Naive thymus-derived CD4-positive, alpha-beta T cell (primary cell): ENCODE measurements around the gene NTNG1. TPM values are rescaled to one million over a fixed set of nuclear protein-coding genes. Genes with fewer than 3 reads are reported as not detected.

ENCODE experiments used
- ATAC-seq: fragments of 150-1000 bp; cut with Tn5 transposase; 2 replicates; pipeline ENCODE4 v1.10.0; 2021; ENCODE audit warnings: mild to moderate bottlenecking, moderate library complexity
- CTCF ChIA-PET: fragments of 350-600 bp; sonication (Branson Sonifier 250); formaldehyde crosslinking; loops from one replicate; lab custom pipeline; 2021; ENCODE audit warnings: antibody characterized with exemption; lab: Charles Lee
- POLR2A ChIA-PET: fragments of 350-600 bp; sonication (Branson Sonifier 250); formaldehyde crosslinking; loops from one replicate; lab custom pipeline; 2021; ENCODE audit warnings: antibody characterized with exemption, inconsistent platforms; lab: Charles Lee
- DNase-seq, 9 donors: peaks; one replicate each; pipeline versions ENCODE4 v3.0.0 to v3.0.0-alpha.2; 2020 to 2022; ENCODE audit warnings: mixed read lengths in 1 of 9
- H3K27ac ChIP-seq: one replicate; pipeline ENCODE4 v1.7.0; 2013; ENCODE audit warnings: mild to moderate bottlenecking, low read depth, low read length, moderate library complexity
- H3K27me3 ChIP-seq, 2 donors: one replicate each; pipeline ENCODE4 v1.7.0; 2013; ENCODE audit warnings: low read length in 2 of 2, mild to moderate bottlenecking in 2 of 2, moderate library complexity in 2 of 2; ENCODE audit not compliant: control insufficient read depth in 2 of 2, insufficient read depth in 2 of 2
- H3K36me3 ChIP-seq, 3 experiments: 1 replicate in 2 of 3; 2 replicates in 1 of 3; pipeline ENCODE4 v1.7.0; 2013; ENCODE audit warnings: low read length in 3 of 3, mild to moderate bottlenecking in 3 of 3, moderate library complexity in 1 of 3; ENCODE audit not compliant: insufficient read depth in 3 of 3, control insufficient read depth in 2 of 3
- H3K4me1 ChIP-seq, 2 donors: one replicate each; pipeline ENCODE4 v1.7.0; 2013; ENCODE audit warnings: low read length in 2 of 2, mild to moderate bottlenecking in 2 of 2, moderate library complexity in 1 of 2; ENCODE audit not compliant: control insufficient read depth in 2 of 2, insufficient read depth in 2 of 2
- H3K4me3 ChIP-seq: 2 replicates; pipeline ENCODE4 v1.7.0; 2013; ENCODE audit warnings: mild to moderate bottlenecking, low read length
- H3K9me3 ChIP-seq, 3 experiments: 1 replicate in 2 of 3; 2 replicates in 1 of 3; pipeline ENCODE4 v1.7.0; 2013; ENCODE audit warnings: low read length in 3 of 3; ENCODE audit not compliant: control insufficient read depth in 2 of 3
- H3K27ac Mint-ChIP-seq, 9 donors: one replicate each; pipeline ENCODE4 v1.8.0; 2020 to 2022; ENCODE audit warnings: mixed read lengths in 9 of 9, mild to moderate bottlenecking in 8 of 9, moderate library complexity in 5 of 9, inconsistent platforms in 2 of 9
- H3K27me3 Mint-ChIP-seq, 5 donors: one replicate each; pipeline ENCODE4 v1.8.0; 2021 to 2022; ENCODE audit warnings: mixed read lengths in 5 of 5, mild to moderate bottlenecking in 1 of 5
- H3K36me3 Mint-ChIP-seq, 5 donors: one replicate each; pipeline ENCODE4 v1.8.0; 2020 to 2022; ENCODE audit warnings: mixed read lengths in 5 of 5, mild to moderate bottlenecking in 3 of 5, inconsistent platforms in 1 of 5
- H3K4me1 Mint-ChIP-seq, 7 donors: one replicate each; pipeline ENCODE4 v1.8.0; 2020 to 2022; ENCODE audit warnings: mixed read lengths in 7 of 7, mild to moderate bottlenecking in 3 of 7, inconsistent platforms in 1 of 7
- H3K4me3 Mint-ChIP-seq, 10 donors: one replicate each; pipeline ENCODE4 v1.8.0; 2020 to 2022; ENCODE audit warnings: mild to moderate bottlenecking in 10 of 10, mixed read lengths in 10 of 10, moderate library complexity in 6 of 10, inconsistent platforms in 2 of 10
- H3K9me3 Mint-ChIP-seq, 11 donors: one replicate each; pipeline ENCODE4 v1.8.0; 2020 to 2022; ENCODE audit warnings: mixed read lengths in 11 of 11, mild to moderate bottlenecking in 4 of 11, inconsistent platforms in 1 of 11, moderate library complexity in 1 of 11
- intact Hi-C, 2 donors: fragments of 100-400 bp; cut with micrococcal nuclease; formaldehyde crosslinking; loops; one replicate each; pipeline ENCODE4 v1.15.1; 2023
- polyA plus RNA-seq, 2 donors: library from polyadenylated mRNA; unstranded; fragments of 300-500 nt; fragmentation: Illumina TruSeq; gene quantifications; one replicate each; pipeline ENCODE4 v1.2.3, GENCODE V29; 2021
- total RNA-seq, 6 experiments: library from RNA in 5 of 6; stranded (reverse) in 5 of 6; gene quantifications; 1 replicate in 5 of 6; 2 replicates in 1 of 6; pipeline ENCODE4 v1.2.3 and lab custom pipeline; 2021 to 2026

The NTNG1 gene
- total and polyA plus RNA-seq, 7 experiments from 2014 or later, result not detected

DNA sequence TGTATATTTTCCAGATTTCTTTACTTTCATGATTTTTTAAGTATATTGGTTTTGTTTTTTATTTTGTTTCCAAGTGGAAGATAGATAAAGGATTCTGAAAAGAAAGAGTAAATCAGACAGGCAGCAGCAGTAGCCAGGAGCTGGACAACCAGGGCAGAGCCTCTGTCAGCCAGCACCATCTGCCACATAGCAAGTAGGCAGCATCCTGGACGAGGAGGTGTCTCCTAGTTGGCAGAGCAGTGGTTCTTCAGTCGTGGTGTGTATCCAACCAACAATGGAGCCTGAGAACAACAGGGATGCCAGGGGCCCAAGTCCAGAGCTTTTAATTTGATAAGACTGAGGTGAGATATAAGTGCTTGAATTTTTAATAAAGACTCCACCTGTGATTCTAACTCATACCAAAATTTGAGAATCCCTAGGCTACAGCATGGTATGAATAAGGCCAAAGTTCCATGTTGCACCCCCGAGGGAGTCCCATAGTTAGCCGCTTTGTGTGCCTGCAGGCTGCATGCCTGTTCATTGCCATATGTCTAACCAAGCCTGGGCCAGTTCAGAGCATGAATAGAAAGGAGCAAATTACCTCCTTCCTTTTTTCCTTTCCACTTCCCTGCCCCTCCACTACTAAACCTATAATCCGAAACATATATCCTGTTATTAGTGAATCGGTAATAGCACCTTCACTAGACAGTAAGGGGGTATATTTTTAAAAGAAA, 153.2 kb downstream of the NTNG1 start:
- intact Hi-C loops, result no loop called here
- Histone ChIP-seq H3K9me3 (no peaks in the 10 kb centered on the region), H3K27me3 (no peaks in the 10 kb centered on the region), H3K27ac (no peak overlapping the region), H3K4me1 (no peaks in the 10 kb centered on the region), H3K4me3 (no peak overlapping the region), H3K36me3 (no peaks in the 10 kb centered on the region)
- DNase-seq, result no peak
- ChIA-PET POLR2A (no interaction called here), CTCF (no interaction called here)
- peaks cover 0 to 1% (median 0%) of the 10 kb centered on the region in 11 donors for H3K9me3 Mint-ChIP-seq
- H3K4me3 Mint-ChIP-seq, result no peak overlapping the region
- no peak for ATAC-seq
- H3K4me1 Mint-ChIP-seq, result no peaks in the 10 kb centered on the region
- no peaks in the 10 kb centered on the region for H3K36me3 Mint-ChIP-seq
- no peak overlapping the region for H3K27ac Mint-ChIP-seq
- H3K27me3 Mint-ChIP-seq, result peaks cover 0 to 4% (median 0%) of the 10 kb centered on the region in 5 donors

DNA sequence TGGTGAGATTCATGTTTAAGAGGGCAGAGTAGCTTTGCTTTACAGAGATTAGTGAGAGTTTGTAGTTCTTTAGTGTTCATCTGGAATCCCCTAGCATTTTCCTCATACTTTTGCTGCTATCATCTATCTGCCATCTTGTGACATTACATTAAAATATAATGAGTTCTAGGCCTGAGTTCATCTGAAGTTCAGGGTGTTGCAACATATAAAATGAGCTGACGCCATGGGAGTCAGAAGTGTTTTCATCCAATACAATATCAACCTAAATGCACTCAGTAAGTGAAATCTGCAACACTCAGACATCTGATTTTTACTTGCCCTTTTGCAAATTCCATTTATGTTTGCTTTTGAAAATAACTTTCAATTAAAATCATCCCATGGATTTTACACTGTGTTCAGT, 153.8 kb downstream of the NTNG1 start:
- no peak overlapping the region for H3K4me3 ChIP-seq
- intact Hi-C loops, result no loop called here
- Mint-ChIP-seq H3K36me3 (no peaks in the 10 kb centered on the region), H3K9me3 (peaks cover 0 to 1% (median 0%) of the 10 kb centered on the region in 11 donors), H3K27ac (no peak overlapping the region), H3K4me3 (no peak overlapping the region), H3K27me3 (peaks cover 0 to 4% (median 0%) of the 10 kb centered on the region in 5 donors), H3K4me1 (no peaks in the 10 kb centered on the region)
- no peaks in the 10 kb centered on the region for H3K36me3 ChIP-seq
- ChIA-PET POLR2A (no interaction called here), CTCF (interaction anchor here (0.6 kb wide), 1 partner anchor 118 kb away, joined by 6 read pairs; no protein-coding TSS in a partner anchor)
- H3K27me3 ChIP-seq, result no peaks in the 10 kb centered on the region
- ATAC-seq (no peak), DNase-seq (no peak)
- no peak overlapping the region for H3K27ac ChIP-seq
- H3K4me1 ChIP-seq, result no peaks in the 10 kb centered on the region
- no peaks in the 10 kb centered on the region for H3K9me3 ChIP-seq

DNA sequence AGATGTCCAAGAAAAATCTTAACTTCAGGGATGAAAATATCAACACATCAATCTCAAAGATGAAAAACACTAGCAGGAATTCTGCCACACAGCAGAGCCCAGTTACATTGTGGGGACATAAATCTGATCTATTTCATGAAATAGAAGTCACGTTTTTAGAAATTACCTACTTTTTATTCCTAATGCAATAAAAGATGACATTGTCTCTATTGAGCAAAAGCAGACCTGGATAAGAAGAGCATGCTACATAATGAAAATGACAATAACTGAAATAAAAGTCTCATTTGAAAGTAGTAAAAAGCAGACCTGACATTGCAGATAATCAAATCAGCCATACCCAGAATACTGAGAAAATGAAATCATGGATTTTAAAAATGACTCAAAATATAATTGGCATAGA, 156.8 kb downstream of the NTNG1 start:
- Histone ChIP-seq H3K27me3 (no peaks in the 10 kb centered on the region), H3K4me3 (no peak overlapping the region), H3K9me3 (no peaks in the 10 kb centered on the region), H3K27ac (no peak overlapping the region), H3K4me1 (no peaks in the 10 kb centered on the region), H3K36me3 (no peaks in the 10 kb centered on the region)
- peaks cover 0 to 3% (median 0%) of the 10 kb centered on the region in 5 donors for H3K27me3 Mint-ChIP-seq
- no peak overlapping the region for H3K4me3 Mint-ChIP-seq
- CTCF ChIA-PET, result no interaction called here
- POLR2A ChIA-PET, result no interaction called here
- DNase-seq, result no peak
- no peaks in the 10 kb centered on the region for H3K36me3 Mint-ChIP-seq
- H3K27ac Mint-ChIP-seq, result no peak overlapping the region
- intact Hi-C loops, result no loop called here
- ATAC-seq, result no peak
- H3K9me3 Mint-ChIP-seq, result peaks cover 0 to 3% (median 0%) of the 10 kb centered on the region in 11 donors
- no peaks in the 10 kb centered on the region for H3K4me1 Mint-ChIP-seq

DNA sequence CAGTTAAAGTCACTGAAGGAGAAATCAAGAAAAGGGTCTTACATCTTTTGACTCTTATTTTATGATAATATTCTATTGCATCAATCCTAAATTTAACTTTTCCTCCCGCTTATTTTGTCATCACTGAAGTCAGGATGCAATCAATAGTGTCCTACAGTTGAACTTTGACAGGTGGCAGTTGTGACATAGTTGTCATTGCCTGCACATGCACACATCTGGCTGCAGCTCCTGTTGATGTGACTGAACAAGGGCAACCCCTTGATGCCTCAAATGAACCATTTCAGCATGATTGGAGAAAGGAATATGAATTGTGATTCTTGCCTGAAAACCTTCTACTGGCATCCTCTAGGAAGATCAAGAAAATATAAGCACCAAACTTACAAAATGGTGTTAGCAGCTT, 157.7 kb downstream of the NTNG1 start:
- no peaks in the 10 kb centered on the region for H3K9me3 ChIP-seq
- H3K9me3 Mint-ChIP-seq, result peaks cover 0 to 3% (median 0%) of the 10 kb centered on the region in 11 donors
- ChIA-PET POLR2A (no interaction called here), CTCF (no interaction called here)
- H3K4me3 Mint-ChIP-seq, result no peak overlapping the region
- no peaks in the 10 kb centered on the region for H3K4me1 ChIP-seq
- no peak for ATAC-seq
- H3K27me3 ChIP-seq, result no peaks in the 10 kb centered on the region
- intact Hi-C loops, result no loop called here
- no peaks in the 10 kb centered on the region for H3K4me1 Mint-ChIP-seq
- H3K27me3 Mint-ChIP-seq, result no peaks in the 10 kb centered on the region
- no peaks in the 10 kb centered on the region for H3K36me3 Mint-ChIP-seq
- no peak overlapping the region for H3K4me3 ChIP-seq
- no peaks in the 10 kb centered on the region for H3K36me3 ChIP-seq
- DNase-seq, result no peak
- H3K27ac ChIP-seq, result no peak overlapping the region
- H3K27ac Mint-ChIP-seq, result no peak overlapping the region

DNA sequence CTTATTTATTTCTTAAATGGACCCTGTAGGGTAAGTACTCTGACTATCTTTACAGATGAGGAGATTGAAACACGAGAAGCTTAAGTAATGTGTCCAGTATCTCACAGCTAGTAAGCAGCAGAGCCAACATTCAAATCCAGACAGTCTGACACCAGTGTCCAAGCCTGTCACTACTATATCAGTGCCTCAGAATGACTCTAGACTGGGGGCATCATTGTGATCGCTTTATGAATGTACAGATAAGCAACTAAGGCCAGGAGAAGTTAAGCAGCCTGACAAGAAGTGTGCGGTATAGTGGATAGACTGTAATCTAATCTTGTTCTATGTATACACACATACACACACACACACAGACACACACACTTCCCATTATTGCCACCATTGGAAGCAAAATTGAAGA, 158.7 kb downstream of the NTNG1 start:
- Mint-ChIP-seq H3K36me3 (no peaks in the 10 kb centered on the region), H3K4me3 (no peak overlapping the region), H3K27ac (no peak overlapping the region), H3K4me1 (no peaks in the 10 kb centered on the region), H3K9me3 (peaks cover 0 to 3% (median 0%) of the 10 kb centered on the region in 11 donors), H3K27me3 (no peaks in the 10 kb centered on the region)
- Histone ChIP-seq H3K27me3 (no peaks in the 10 kb centered on the region), H3K4me3 (no peak overlapping the region), H3K9me3 (no peaks in the 10 kb centered on the region), H3K27ac (no peak overlapping the region), H3K36me3 (no peaks in the 10 kb centered on the region), H3K4me1 (no peaks in the 10 kb centered on the region)
- ChIA-PET CTCF (no interaction called here), POLR2A (no interaction called here)
- ATAC-seq (no peak), DNase-seq (no peak)
- intact Hi-C loops, result no loop called here

DNA sequence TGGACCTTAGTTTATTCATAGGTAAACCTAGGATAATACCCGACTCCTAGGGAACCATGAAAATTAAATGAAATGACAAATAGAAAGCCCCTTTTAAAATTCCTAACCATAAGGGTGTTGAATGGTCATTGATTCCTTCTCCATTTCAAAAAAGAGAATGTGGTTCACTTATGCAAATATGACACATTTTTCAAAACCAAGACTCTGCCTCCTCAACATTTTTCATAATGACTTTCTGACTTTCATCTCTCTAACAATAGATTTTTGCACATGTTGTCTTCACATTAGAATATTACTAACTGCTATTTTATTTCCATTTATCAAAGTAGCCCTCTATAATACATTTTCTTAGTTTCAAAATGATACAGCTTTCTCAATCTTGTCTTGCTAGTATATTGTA, 169.1 kb downstream of the NTNG1 start:
- DNase-seq, result no peak
- no peaks in the 10 kb centered on the region for H3K27me3 ChIP-seq
- no peaks in the 10 kb centered on the region for H3K36me3 Mint-ChIP-seq
- H3K4me1 ChIP-seq, result no peaks in the 10 kb centered on the region
- no peak overlapping the region for H3K4me3 ChIP-seq
- H3K9me3 ChIP-seq, result no peaks in the 10 kb centered on the region
- ChIA-PET CTCF (no interaction called here), POLR2A (no interaction called here)
- intact Hi-C loops, result no loop called here
- no peak overlapping the region for H3K27ac ChIP-seq
- no peak overlapping the region for H3K27ac Mint-ChIP-seq
- H3K36me3 ChIP-seq, result no peaks in the 10 kb centered on the region
- peaks cover 0 to 10% (median 0%) of the 10 kb centered on the region in 11 donors for H3K9me3 Mint-ChIP-seq
- H3K4me3 Mint-ChIP-seq, result no peak overlapping the region
- peaks cover 0 to 6% (median 6%) of the 10 kb centered on the region in 5 donors for H3K27me3 Mint-ChIP-seq
- H3K4me1 Mint-ChIP-seq, result no peaks in the 10 kb centered on the region
- ATAC-seq, result no peak

DNA sequence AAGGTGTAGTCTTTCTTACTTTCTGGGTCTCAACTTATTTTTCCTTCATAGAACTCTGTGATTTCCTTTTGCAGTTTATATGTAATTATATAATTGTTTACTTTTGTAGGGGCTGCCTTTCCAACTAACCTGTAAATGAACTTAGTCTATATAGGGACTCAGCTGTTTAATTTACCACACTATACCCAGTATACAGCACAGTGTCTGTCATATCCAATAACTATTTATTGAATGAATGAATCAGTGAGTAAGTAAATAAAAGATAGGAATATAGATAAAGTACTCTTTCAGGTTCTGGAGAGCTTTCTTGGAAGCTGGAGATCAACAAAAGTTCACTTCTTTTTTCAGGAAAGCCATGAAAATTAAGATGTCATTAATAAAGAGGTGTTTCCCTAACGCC, 174.8 kb downstream of the NTNG1 start:
- Histone ChIP-seq H3K4me3 (no peak overlapping the region), H3K4me1 (no peaks in the 10 kb centered on the region), H3K27me3 (no peaks in the 10 kb centered on the region), H3K9me3 (no peaks in the 10 kb centered on the region), H3K36me3 (no peaks in the 10 kb centered on the region), H3K27ac (no peak overlapping the region)
- Mint-ChIP-seq H3K9me3 (peaks cover 0 to 12% (median 0%) of the 10 kb centered on the region in 11 donors), H3K36me3 (no peaks in the 10 kb centered on the region), H3K4me1 (no peaks in the 10 kb centered on the region), H3K27me3 (peaks cover 0 to 12% (median 6%) of the 10 kb centered on the region in 5 donors), H3K27ac (no peak overlapping the region), H3K4me3 (no peak overlapping the region)
- intact Hi-C loops, result no loop called here
- ChIA-PET CTCF (no interaction called here), POLR2A (no interaction called here)
- DNase-seq (no peak), ATAC-seq (no peak)
